GM23338 (cell line): ENCODE measurements around the gene ARHGEF3. TPM values are rescaled to one million over a fixed set of nuclear protein-coding genes. Genes with fewer than 3 reads are reported as not detected.

ENCODE experiments used
- ATAC-seq: fragments of 200-7000 bp; cut with Tn5 transposase; 3 replicates; pipeline ENCODE4 v1.9.1; 2020
- DNase-seq: peaks from one replicate; pipeline ENCODE4 v3.0.0-alpha.2; 2015; ENCODE audit warnings: low spot score
- H2AFZ ChIP-seq: fragments of 200-600 bp; sonication (generic); 2 replicates; pipeline ENCODE4 v1.8.0; 2016; ENCODE audit warnings: antibody characterized with exemption, mild to moderate bottlenecking, moderate library complexity
- H3F3A ChIP-seq: fragments of 200-600 bp; sonication (generic); replicated peaks from 2 replicates; pipeline ENCODE4 v1.8.0; 2017; ENCODE audit warnings: antibody characterized with exemption, mixed run types, low read depth
- H3K27ac ChIP-seq: fragments of 200-600 bp; sonication (generic); 2 replicates; pipeline ENCODE4 v1.6.1; 2016; ENCODE audit warnings: low read depth
- H3K27me3 ChIP-seq: fragments of 200-600 bp; sonication (generic); 2 replicates; pipeline ENCODE4 v1.8.0; 2016; ENCODE audit warnings: mild to moderate bottlenecking, mixed run types, moderate library complexity; ENCODE audit not compliant: insufficient read depth
- H3K36me3 ChIP-seq: fragments of 200-600 bp; sonication (generic); 2 replicates; pipeline ENCODE4 v1.8.0; 2016; ENCODE audit warnings: mild to moderate bottlenecking; ENCODE audit not compliant: insufficient read depth
- H3K4me1 ChIP-seq: fragments of 200-600 bp; sonication (generic); 2 replicates; pipeline ENCODE4 v1.8.0; 2016; ENCODE audit warnings: mild to moderate bottlenecking, moderate library complexity; ENCODE audit not compliant: insufficient read depth
- H3K4me2 ChIP-seq: fragments of 200-600 bp; sonication (generic); 2 replicates; pipeline ENCODE4 v1.7.1; 2017; ENCODE audit warnings: mixed run types
- H3K4me3 ChIP-seq: fragments of 200-600 bp; sonication (generic); 2 replicates; pipeline ENCODE4 v1.6.1; 2016; ENCODE audit warnings: mixed run types
- H3K79me2 ChIP-seq: fragments of 200-600 bp; sonication (generic); replicated peaks from 2 replicates; pipeline ENCODE4 v1.8.0; 2017; ENCODE audit warnings: mild to moderate bottlenecking; ENCODE audit not compliant: insufficient read depth
- H3K9me2 ChIP-seq: fragments of 200-600 bp; sonication (generic); 2 replicates; pipeline ENCODE4 v1.8.0; 2017; ENCODE audit not compliant: insufficient read depth
- H4K20me1 ChIP-seq: fragments of 200-600 bp; sonication (generic); replicated peaks from 2 replicates; pipeline ENCODE4 v1.8.0; 2017; ENCODE audit warnings: mild to moderate bottlenecking; ENCODE audit not compliant: insufficient read depth
- H3K27ac Mint-ChIP-seq: 2 replicates; pipeline ENCODE4 v1.8.0; 2020; ENCODE audit warnings: inconsistent platforms, mild to moderate bottlenecking, moderate library complexity, mixed read lengths
- H3K27me3 Mint-ChIP-seq: 3 replicates; pipeline ENCODE4 v1.8.0; 2022; ENCODE audit warnings: low read depth, mild to moderate bottlenecking, moderate library complexity, mixed read lengths, inconsistent platforms; ENCODE audit not compliant: insufficient read depth, poor library complexity
- H3K36me3 Mint-ChIP-seq: 3 replicates; pipeline ENCODE4 v1.8.0; 2021; ENCODE audit warnings: low read depth, mild to moderate bottlenecking, inconsistent platforms, moderate library complexity, mixed read lengths
- H3K4me1 Mint-ChIP-seq: 3 replicates; pipeline ENCODE4 v1.8.0; 2020; ENCODE audit warnings: mild to moderate bottlenecking, inconsistent platforms, mixed read lengths
- H3K4me3 Mint-ChIP-seq: 3 replicates; pipeline ENCODE4 v1.8.0; 2021; ENCODE audit warnings: moderate library complexity, mild to moderate bottlenecking, inconsistent platforms, mixed read lengths
- H3K9me3 Mint-ChIP-seq: 3 replicates; pipeline ENCODE4 v1.8.0; 2020; ENCODE audit warnings: moderate library complexity, mild to moderate bottlenecking, inconsistent platforms, mixed read lengths
- CREB1 ChIP-seq: fragments of 250-450 bp; sonication (Bioruptor Pico); IDR thresholded peaks from 2 replicates; pipeline ENCODE4 v1.5.0; 2020; ENCODE audit warnings: low read depth, mild to moderate bottlenecking, moderate library complexity
- EZH2 ChIP-seq: fragments of 200-600 bp; sonication (generic); IDR thresholded peaks from one replicate; pipeline ENCODE4 v1.8.0; 2017; ENCODE audit warnings: antibody characterized with exemption, mild to moderate bottlenecking, low read depth; ENCODE audit not compliant: unreplicated experiment
- EZH2phosphoT487 ChIP-seq: fragments of 200-600 bp; sonication (generic); IDR thresholded peaks from one replicate; pipeline ENCODE4 v1.8.1; 2018; ENCODE audit warnings: antibody characterized with exemption; ENCODE audit not compliant: unreplicated experiment
- JUNB ChIP-seq: IDR thresholded peaks from one replicate; pipeline ENCODE4 v1.6.1; 2016; ENCODE audit warnings: antibody characterized with exemption; ENCODE audit not compliant: unreplicated experiment
- NANOG ChIP-seq: IDR thresholded peaks from 2 replicates; pipeline ENCODE4 v1.6.1; 2016; ENCODE audit warnings: antibody characterized with exemption, borderline replicate concordance
- POLR2AphosphoS5 ChIP-seq: IDR thresholded peaks from 2 replicates; pipeline ENCODE4 v1.6.1; 2016; ENCODE audit warnings: antibody characterized with exemption, low read depth
- STAT1 ChIP-seq: IDR thresholded peaks from one replicate; pipeline ENCODE4 v1.6.1; 2016; ENCODE audit warnings: antibody characterized with exemption; ENCODE audit not compliant: unreplicated experiment
- ZNF331 ChIP-seq: fragments of 250-450 bp; sonication (Bioruptor Pico); IDR thresholded peaks from 2 replicates; pipeline ENCODE4 v1.5.0; 2020; ENCODE audit warnings: low read depth, mild to moderate bottlenecking, moderate library complexity
- polyA plus RNA-seq: library from polyadenylated mRNA; unstranded; fragments of >200 nt; fragmentation: Nextera tagmentation; extraction: Ambion mirVana; gene quantifications from 2 replicates; pipeline ENCODE4 v1.2.1, GENCODE V29; 2016
- total RNA-seq: library from RNA; depleted of rRNA; stranded (reverse); fragments of >200 nt; shearing (Covaris generic); gene quantifications from 2 replicates; pipeline ENCODE4 v1.2.3, GENCODE V29; 2014
- TF ChIP-seq, protein P1 (sequence below): fragments of 250-450 bp; sonication (Bioruptor Pico); IDR thresholded peaks from 2 replicates; pipeline ENCODE4 v1.5.0; 2020; ENCODE audit warnings: mild to moderate bottlenecking, moderate library complexity
- TF ChIP-seq, protein P2 (sequence below): IDR thresholded peaks from 2 replicates; pipeline ENCODE4 v1.6.1; 2016; ENCODE audit warnings: antibody characterized with exemption
- TF ChIP-seq, protein P3 (sequence below), 2 experiments: fragments of 200-600 bp in 1 of 2; sonication (generic) in 1 of 2; conservative IDR thresholded peaks; 2 replicates each; pipeline versions ENCODE4 v1.5.1 to v1.6.1; 2016 to 2017; ENCODE audit warnings: antibody characterized with exemption in 2 of 2, low read depth in 2 of 2, mild to moderate bottlenecking in 2 of 2, moderate library complexity in 1 of 2

Gene ARHGEF3
- total and polyA plus RNA-seq, 2 experiments from 2014 or later, result 5.0 to 5.1 TPM

DNA sequence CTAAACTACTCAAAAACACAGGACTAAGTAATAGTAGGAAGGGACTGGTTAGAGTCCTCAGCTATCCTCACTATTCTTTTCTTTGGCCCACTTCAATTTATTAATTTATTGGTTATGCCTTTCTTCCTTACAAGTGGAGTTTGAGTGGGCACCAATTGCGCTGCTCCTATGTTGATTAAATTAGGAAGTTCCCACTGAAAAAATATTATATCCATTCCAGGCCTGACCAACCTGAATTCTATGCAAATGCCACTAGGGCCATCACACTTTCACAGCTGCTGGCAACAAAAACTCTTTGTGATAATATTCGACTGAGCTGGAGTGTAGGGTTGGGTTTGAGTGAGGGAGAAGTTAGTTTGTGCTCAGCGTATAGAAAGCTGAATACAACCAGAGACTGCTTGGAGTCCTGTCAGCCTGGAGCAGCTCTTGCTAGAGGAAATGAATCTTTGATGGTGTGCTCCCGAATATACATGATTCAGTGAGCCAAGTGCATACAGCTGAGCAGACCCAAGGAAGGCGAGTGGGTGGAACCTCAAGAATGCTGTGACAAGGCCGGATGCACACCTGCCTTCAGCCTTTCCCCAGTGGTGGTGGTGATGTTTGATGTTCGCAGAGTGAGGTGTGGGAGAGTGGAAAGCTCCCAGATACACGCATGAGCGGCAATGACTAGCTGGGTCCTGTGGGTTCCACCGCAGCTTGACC is 1.5 kb downstream of the ARHGEF3 start:
- Mint-ChIP-seq H3K4me3 (peak overlapping the region; percentile 86), H3K4me1 (peaks cover 15% of the 10 kb centered on the region), H3K9me3 (no peaks in the 10 kb centered on the region), H3K27ac (no peak overlapping the region), H3K27me3 (peaks cover 8% of the 10 kb centered on the region), H3K36me3 (no peaks in the 10 kb centered on the region)
- peaks cover 6% of the 10 kb centered on the region; the same call in 1 of the 2 replicates for H3K4me1 ChIP-seq
- no peak overlapping the region for H3K27ac ChIP-seq
- no peaks in the 10 kb centered on the region for H3K9me2 ChIP-seq
- no peak overlapping the region; the same call in 1 of the 2 replicates for H3K4me2 ChIP-seq
- H4K20me1 ChIP-seq, result no peaks in the 10 kb centered on the region; the same call in 1 of the 2 replicates
- no peaks in the 10 kb centered on the region for H3K36me3 ChIP-seq
- ATAC-seq, result no peak
- no peaks in the 10 kb centered on the region for H3K79me2 ChIP-seq
- no peak overlapping the region for H2AFZ ChIP-seq
- peaks cover 10% of the 10 kb centered on the region; the same call in 1 of the 2 replicates for H3K27me3 ChIP-seq
- H3K4me3 ChIP-seq, result peak overlapping the region; percentile 87; the same call in 1 of the 2 replicates
- H3F3A ChIP-seq, result no peaks in the 10 kb centered on the region
- no peak for DNase-seq
- TF ChIP-seq ZNF331 (CRISPR knock-in tag), result no peak
- TF ChIP-seq, protein P1, sequence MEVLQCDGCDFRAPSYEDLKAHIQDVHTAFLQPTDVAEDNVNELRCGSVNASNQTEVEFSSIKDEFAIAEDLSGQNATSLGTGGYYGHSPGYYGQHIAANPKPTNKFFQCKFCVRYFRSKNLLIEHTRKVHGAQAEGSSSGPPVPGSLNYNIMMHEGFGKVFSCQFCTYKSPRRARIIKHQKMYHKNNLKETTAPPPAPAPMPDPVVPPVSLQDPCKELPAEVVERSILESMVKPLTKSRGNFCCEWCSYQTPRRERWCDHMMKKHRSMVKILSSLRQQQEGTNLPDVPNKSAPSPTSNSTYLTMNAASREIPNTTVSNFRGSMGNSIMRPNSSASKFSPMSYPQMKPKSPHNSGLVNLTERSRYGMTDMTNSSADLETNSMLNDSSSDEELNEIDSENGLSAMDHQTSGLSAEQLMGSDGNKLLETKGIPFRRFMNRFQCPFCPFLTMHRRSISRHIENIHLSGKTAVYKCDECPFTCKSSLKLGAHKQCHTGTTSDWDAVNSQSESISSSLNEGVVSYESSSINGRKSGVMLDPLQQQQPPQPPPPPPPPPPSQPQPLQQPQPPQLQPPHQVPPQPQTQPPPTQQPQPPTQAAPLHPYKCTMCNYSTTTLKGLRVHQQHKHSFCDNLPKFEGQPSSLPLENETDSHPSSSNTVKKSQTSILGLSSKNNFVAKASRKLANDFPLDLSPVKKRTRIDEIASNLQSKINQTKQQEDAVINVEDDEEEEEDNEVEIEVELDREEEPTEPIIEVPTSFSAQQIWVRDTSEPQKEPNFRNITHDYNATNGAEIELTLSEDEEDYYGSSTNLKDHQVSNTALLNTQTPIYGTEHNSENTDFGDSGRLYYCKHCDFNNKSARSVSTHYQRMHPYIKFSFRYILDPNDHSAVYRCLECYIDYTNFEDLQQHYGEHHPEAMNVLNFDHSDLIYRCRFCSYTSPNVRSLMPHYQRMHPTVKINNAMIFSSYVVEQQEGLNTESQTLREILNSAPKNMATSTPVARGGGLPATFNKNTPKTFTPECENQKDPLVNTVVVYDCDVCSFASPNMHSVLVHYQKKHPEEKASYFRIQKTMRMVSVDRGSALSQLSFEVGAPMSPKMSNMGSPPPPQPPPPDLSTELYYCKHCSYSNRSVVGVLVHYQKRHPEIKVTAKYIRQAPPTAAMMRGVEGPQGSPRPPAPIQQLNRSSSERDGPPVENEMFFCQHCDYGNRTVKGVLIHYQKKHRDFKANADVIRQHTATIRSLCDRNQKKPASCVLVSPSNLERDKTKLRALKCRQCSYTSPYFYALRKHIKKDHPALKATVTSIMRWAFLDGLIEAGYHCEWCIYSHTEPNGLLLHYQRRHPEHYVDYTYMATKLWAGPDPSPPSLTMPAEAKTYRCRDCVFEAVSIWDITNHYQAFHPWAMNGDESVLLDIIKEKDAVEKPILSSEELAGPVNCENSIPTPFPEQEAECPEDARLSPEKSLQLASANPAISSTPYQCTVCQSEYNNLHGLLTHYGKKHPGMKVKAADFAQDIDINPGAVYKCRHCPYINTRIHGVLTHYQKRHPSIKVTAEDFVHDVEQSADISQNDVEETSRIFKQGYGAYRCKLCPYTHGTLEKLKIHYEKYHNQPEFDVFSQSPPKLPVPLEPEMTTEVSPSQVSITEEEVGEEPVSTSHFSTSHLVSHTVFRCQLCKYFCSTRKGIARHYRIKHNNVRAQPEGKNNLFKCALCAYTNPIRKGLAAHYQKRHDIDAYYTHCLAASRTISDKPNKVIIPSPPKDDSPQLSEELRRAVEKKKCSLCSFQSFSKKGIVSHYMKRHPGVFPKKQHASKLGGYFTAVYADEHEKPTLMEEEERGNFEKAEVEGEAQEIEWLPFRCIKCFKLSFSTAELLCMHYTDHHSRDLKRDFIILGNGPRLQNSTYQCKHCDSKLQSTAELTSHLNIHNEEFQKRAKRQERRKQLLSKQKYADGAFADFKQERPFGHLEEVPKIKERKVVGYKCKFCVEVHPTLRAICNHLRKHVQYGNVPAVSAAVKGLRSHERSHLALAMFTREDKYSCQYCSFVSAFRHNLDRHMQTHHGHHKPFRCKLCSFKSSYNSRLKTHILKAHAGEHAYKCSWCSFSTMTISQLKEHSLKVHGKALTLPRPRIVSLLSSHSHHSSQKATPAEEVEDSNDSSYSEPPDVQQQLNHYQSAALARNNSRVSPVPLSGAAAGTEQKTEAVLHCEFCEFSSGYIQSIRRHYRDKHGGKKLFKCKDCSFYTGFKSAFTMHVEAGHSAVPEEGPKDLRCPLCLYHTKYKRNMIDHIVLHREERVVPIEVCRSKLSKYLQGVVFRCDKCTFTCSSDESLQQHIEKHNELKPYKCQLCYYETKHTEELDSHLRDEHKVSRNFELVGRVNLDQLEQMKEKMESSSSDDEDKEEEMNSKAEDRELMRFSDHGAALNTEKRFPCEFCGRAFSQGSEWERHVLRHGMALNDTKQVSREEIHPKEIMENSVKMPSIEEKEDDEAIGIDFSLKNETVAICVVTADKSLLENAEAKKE (CRISPR knock-in tag), result no peak
- no peak for TF ChIP-seq STAT1
- no peak for TF ChIP-seq EZH2
- TF ChIP-seq, protein P2, sequence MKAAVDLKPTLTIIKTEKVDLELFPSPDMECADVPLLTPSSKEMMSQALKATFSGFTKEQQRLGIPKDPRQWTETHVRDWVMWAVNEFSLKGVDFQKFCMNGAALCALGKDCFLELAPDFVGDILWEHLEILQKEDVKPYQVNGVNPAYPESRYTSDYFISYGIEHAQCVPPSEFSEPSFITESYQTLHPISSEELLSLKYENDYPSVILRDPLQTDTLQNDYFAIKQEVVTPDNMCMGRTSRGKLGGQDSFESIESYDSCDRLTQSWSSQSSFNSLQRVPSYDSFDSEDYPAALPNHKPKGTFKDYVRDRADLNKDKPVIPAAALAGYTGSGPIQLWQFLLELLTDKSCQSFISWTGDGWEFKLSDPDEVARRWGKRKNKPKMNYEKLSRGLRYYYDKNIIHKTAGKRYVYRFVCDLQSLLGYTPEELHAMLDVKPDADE, result no peak
- no peak for TF ChIP-seq JUNB
- no peak for TF ChIP-seq EZH2phosphoT487
- TF ChIP-seq CREB1 (CRISPR knock-in tag), result no peak
- TF ChIP-seq NANOG, result no peak
- no peak for TF ChIP-seq POLR2AphosphoS5
- TF ChIP-seq, protein P3, sequence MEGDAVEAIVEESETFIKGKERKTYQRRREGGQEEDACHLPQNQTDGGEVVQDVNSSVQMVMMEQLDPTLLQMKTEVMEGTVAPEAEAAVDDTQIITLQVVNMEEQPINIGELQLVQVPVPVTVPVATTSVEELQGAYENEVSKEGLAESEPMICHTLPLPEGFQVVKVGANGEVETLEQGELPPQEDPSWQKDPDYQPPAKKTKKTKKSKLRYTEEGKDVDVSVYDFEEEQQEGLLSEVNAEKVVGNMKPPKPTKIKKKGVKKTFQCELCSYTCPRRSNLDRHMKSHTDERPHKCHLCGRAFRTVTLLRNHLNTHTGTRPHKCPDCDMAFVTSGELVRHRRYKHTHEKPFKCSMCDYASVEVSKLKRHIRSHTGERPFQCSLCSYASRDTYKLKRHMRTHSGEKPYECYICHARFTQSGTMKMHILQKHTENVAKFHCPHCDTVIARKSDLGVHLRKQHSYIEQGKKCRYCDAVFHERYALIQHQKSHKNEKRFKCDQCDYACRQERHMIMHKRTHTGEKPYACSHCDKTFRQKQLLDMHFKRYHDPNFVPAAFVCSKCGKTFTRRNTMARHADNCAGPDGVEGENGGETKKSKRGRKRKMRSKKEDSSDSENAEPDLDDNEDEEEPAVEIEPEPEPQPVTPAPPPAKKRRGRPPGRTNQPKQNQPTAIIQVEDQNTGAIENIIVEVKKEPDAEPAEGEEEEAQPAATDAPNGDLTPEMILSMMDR (conservative IDR thresholded peaks at IDR 0.05; ENCODE audit: low read depth in 2 of 2), result no peak
